ENCODE results near the gene CDC27.
"Not testable (repeated sequence)": the region's sequence is repeated elsewhere in the genome, so short reads cannot be mapped to it uniquely, and the experiment has no call there.

CDC27 gene

DNA sequence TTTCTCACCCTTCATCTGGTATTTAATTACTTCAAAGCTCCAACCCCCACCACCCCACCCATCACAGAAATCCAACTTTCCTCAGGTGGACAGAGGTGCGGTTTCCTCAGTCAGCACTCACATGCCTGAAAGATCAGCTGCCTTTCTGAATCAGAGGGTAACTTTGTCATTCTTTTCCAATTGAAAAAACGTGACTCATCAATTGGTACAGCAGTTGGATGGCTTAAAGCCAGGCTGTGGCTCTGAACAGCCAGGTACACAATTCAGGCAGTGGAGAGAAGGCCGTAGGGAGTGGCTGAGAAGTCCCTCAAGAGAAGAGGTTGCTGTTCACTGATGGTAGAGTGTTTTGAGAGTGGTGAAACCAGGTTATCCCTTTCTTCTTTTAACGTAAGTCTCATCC lies 118.8 kb downstream of the CDC27 start:
- H3K27ac ChIP-seq (ENCODE audit: low read depth, low read length); H3K4me1 ChIP-seq (ENCODE audit: control insufficient read depth, insufficient read depth, low read length): not testable (repeated sequence)

More for the DNA sequence above, 118.8 kb downstream of the CDC27 start:
- not testable (repeated sequence) for H3K9ac ChIP-seq (ENCODE audit: low read length); H3K27me3 ChIP-seq (ENCODE audit: control insufficient read depth, insufficient read depth, low read length); H3K36me3 ChIP-seq (ENCODE audit: control insufficient read depth, insufficient read depth, low read length); H3K4me3 ChIP-seq (ENCODE audit: low read length)
